Measurements from ENCODE around the gene ZBTB8OS.
"Not testable (repeated sequence)": the region's sequence is repeated elsewhere in the genome, so short reads cannot be mapped to it uniquely, and the experiment has no call there.

ZBTB8OS gene

DNA sequence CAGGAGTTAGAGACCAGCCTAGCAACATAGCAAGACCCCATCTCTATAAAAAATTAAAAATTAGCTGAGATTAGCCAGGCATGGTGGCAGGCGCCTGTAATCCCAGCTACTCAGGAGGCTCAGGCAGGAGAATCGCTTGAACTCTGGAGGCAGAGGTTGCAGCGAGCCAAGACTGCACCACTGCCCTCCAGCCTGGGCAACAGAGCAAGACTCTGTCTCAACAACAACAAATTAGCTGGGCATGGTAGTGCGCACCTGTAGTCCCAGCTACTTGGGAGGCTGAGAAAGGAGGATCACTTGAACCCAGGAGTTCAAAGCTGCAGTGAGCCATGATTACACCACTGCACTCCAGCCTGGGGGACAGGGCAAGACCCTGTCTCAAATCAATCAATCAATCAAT, 20.2 kb downstream of the ZBTB8OS start:
- H3K4me3 Mint-ChIP-seq, ATAC-seq, DNase-seq, H3K27me3 Mint-ChIP-seq, H3K27ac Mint-ChIP-seq, H3K9me3 Mint-ChIP-seq: not testable (repeated sequence)
- H3K4me1 Mint-ChIP-seq: peaks cover 19% of the 10 kb centered on the region

DNA sequence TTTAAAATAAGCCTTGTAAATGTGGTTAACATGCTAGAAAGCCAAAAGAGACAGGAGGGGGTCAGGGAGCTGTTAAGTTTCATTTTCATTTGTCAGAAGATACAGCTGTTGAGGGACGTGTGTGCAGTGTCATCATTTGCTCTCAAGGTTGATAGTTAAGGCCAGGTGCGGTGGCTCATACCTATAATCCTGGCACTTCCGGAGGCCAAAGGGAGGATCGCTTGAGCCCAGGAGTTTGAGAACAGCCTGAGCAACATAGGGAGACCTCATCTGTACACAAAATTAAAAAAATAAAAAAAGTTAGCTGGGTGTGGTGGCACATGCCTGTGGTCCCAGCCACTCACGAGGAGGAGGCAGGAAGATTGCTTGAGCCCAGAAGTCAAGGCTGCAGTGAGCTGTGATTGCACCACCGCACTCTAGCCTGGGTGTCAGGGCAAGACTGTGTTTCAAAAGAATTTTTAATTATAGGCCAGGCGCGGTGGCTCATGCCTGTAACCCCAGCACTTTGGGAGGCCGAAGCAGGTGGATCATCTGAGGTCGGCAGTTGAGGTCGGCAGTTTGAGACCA, 22.7 kb downstream of the ZBTB8OS start:
- Mint-ChIP-seq H3K27me3 (no peaks in the 10 kb centered on the region), H3K27ac (peak overlapping the region; percentile 88 to 92), H3K9me3 (peaks cover 0 to 11% of the 10 kb centered on the region in 2 donors), H3K4me1 (peaks cover 36% of the 10 kb centered on the region), H3K4me3 (peak overlapping the region; percentile 45 to 66)
- DNase-seq (no peak), ATAC-seq (peak; percentile 71)

DNA sequence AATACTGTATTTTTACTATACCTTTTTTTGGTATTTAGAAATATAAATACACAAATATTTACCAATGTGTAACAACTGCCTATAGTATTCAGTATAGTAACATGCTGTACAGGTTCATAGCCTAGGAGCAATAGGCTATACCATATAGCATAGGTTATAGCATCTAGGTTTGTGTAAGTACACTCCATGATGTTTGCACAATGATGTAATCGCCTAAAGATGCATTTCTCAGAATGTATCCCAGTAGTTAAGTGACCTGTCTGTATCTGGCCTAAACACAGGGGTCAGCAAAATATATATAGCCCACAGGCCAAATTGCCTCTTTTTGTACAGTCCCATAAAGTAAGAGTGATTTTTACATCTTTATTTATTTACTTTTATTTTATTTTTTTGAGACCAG, 24.2 kb downstream of the ZBTB8OS start:
- Mint-ChIP-seq H3K9me3 (peaks cover 0 to 11% of the 10 kb centered on the region in 2 donors), H3K27ac (no peak overlapping the region), H3K4me1 (peaks cover 43% of the 10 kb centered on the region), H3K27me3 (no peaks in the 10 kb centered on the region), H3K4me3 (no peak overlapping the region)
- no peak for DNase-seq
- no peak for ATAC-seq

DNA sequence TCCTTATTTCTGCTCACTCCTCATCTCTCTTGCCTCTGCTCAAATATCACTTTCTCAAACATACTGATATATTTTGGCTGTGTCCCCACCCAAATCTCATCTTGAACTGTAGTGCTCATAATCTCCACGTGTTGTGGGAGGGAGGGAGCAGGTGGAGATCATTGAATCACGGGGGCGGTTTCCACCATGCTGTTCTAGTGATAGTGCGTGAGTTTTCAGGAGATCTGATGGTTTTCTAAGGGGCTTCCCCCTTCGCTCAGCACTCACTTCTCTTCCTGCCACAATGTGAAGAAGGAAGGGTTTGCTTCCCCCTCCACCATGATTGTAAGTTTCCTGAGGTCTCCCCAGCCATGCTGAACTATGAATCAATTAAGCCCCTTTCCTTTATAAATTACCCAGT, 26.6 kb downstream of the ZBTB8OS start:
- Mint-ChIP-seq H3K4me3 (peak overlapping the region; percentile 1 to 50), H3K27ac (peak overlapping the region; percentile 42 to 84), H3K4me1 (peaks cover 55% of the 10 kb centered on the region), H3K9me3 (peaks cover 0 to 11% of the 10 kb centered on the region in 2 donors), H3K27me3 (no peaks in the 10 kb centered on the region)
- ATAC-seq (peak; percentile 66), DNase-seq (peak in 1 of 2 donors; percentile 42)

DNA sequence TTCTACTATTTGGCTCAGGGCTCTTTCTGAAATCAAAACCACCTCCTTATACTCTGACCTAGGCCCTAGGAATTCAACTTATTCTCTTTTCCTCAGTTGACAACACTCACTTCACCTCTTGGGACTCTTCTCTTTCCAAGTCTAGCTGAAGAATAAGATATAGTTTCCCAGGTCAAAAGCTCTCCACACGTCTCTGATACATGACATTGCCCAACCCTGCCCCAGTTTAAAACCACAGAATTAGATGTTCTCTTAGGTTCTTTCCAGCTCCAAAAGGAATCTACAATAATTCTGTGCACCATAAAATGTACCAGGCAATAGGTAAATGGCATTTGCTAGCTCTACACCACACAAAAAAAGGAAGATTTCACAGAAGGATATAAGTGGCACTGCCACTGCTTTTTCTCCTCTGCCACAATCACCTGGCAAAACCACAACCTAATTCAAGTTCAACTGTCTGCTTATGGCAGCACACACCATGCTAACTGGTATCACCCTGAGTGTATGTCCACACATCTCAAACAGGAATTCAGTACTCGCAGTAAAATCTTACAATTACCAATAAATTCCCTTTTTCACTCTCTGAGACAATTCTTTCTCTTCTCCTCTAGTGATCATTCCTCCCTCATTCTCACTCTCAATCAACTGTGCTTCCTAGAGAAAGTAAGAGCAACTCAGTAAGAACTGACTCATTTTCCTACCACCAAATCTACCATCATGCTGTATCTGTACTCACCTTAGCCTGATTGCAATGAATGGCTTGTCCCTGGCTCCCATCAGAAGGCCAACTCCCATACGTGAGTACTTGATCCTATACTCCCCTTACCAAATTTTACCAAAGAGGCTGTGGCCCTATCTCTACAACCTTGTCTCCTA, 27.3 kb downstream of the ZBTB8OS start:
- peak overlapping the region in 1 of 2 donors; percentile 42 for H3K27ac Mint-ChIP-seq
- peaks cover 0 to 11% of the 10 kb centered on the region in 2 donors for H3K9me3 Mint-ChIP-seq
- peak; percentile 82 for ATAC-seq
- no peak for DNase-seq
- H3K4me1 Mint-ChIP-seq: peaks cover 50% of the 10 kb centered on the region
- peak overlapping the region; percentile 1 to 50 for H3K4me3 Mint-ChIP-seq
- no peaks in the 10 kb centered on the region for H3K27me3 Mint-ChIP-seq

DNA sequence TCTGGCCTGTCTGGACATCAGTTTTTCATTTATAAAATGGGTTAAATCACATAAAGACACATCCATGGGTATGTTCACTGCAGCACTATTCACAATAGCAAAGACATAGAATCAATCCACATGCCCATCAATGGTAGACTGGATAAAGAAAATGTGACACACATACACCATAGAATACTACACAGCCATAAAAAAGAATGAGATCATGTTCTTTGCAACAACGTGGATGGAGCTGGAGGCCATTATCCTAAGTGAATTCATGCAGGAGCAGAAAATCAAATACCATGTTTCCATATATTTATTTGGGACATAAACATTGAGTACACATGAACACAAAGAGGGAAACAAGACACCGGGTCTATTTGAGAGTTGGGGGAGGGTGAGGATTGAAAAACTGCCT, 28.1 kb downstream of the ZBTB8OS start:
- H3K27me3 Mint-ChIP-seq: no peaks in the 10 kb centered on the region
- ATAC-seq (no peak), DNase-seq (no peak)
- H3K9me3 Mint-ChIP-seq: peaks cover 0 to 11% of the 10 kb centered on the region in 2 donors
- no peak overlapping the region for H3K27ac Mint-ChIP-seq
- peaks cover 41% of the 10 kb centered on the region for H3K4me1 Mint-ChIP-seq
- H3K4me3 Mint-ChIP-seq: no peak overlapping the region

DNA sequence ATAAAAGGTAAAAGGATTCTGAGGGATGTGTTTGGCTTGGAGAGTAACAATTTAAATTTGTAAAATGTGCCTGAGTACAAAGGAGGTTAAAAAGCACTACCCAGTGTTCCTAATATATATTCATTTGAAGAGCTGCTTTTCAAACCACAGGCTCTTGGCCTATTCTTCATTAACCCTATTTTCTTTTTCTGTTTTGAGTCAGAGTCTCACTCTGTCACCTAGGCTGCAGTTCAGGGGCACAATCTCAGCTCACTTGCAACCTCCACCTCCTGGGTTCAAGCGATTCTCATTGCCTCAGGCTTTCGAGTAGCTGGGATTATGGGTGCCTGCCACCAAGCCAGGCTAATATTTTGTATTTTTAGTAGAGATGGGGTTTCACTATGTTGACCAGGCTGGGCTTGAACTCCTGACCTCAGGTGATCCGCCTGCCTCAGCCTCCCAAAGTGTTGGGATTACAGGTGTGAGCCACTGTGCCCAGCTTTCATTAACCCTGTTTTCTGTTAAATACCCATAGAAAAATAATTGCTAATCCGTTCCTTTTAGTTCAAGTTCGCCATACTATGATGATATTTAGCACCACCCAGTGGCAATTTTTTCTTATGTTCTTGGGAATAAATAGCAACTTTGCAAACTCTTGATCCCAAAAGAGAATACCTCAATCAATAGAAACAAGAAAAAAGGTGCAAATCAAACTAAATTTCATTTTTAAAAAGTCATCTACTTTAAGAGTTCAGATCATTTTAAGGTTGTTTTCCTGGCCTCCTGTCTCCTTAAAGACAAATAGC, 30.5 kb downstream of the ZBTB8OS start:
- DNase-seq: peak; percentile 14 to 26
- Mint-ChIP-seq H3K27ac (no peak overlapping the region), H3K27me3 (no peaks in the 10 kb centered on the region), H3K4me3 (peak overlapping the region in 1 of 2 donors; percentile 26), H3K4me1 (peaks cover 37% of the 10 kb centered on the region), H3K9me3 (peaks cover 0 to 11% of the 10 kb centered on the region in 2 donors)
- ATAC-seq: peak; percentile 84

DNA sequence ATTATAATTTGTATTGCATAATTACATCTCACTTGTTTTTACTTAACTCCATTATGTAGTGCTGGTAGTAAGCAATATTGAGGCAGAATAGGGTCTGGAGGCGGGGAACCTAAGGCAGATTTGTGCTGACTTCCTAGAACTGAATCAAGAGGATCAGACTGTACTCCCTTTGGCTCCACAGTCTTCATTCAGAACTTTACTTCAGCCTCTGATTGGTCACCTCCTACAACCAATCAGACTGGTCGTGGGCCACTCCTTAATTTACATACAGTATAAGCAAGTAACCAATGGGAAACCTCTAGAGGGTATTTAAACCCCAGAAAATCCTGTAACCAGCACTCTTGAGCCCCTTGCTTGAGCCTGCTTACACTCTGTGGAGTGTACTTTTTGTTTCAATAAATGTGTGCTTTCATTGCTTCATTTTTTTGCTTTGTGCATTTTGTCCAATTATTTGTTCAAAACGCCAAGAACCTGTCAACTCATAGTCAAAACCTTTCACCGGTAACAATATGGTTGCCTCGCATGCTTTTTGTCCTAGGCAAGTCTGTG, 31.6 kb downstream of the ZBTB8OS start:
- no peak for DNase-seq
- Mint-ChIP-seq H3K27ac (no peak overlapping the region), H3K4me3 (no peak overlapping the region), H3K9me3 (peaks cover 0 to 4% of the 10 kb centered on the region in 2 donors), H3K4me1 (peaks cover 29% of the 10 kb centered on the region), H3K27me3 (no peaks in the 10 kb centered on the region)
- ATAC-seq: no peak

DNA sequence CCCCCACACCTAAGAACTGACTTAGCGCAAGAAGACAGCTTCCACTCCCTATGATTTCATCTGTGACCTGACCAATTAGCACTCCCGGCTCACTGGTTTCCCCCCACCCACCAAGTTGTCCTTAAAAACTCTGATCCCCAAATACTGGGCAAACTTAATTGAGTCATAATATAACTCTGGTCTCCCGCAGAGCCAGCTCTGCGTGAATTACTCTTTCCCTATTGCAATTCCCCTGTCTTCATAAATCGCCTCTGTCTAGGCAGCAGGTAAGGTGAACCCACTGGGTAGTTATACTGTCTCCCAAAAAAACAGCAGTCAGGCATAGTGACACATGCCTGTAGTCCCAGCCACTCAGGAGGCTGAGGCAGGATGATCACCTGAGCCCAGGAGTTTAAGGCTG, 36.9 kb downstream of the ZBTB8OS start:
- no peaks in the 10 kb centered on the region for H3K27me3 Mint-ChIP-seq
- H3K4me1 Mint-ChIP-seq: peaks cover 10% of the 10 kb centered on the region
- DNase-seq (no peak), ATAC-seq (no peak)
- H3K27ac Mint-ChIP-seq: no peak overlapping the region
- H3K9me3 Mint-ChIP-seq: no peaks in the 10 kb centered on the region
- H3K4me3 Mint-ChIP-seq: peak overlapping the region in 1 of 2 donors; percentile 5

DNA sequence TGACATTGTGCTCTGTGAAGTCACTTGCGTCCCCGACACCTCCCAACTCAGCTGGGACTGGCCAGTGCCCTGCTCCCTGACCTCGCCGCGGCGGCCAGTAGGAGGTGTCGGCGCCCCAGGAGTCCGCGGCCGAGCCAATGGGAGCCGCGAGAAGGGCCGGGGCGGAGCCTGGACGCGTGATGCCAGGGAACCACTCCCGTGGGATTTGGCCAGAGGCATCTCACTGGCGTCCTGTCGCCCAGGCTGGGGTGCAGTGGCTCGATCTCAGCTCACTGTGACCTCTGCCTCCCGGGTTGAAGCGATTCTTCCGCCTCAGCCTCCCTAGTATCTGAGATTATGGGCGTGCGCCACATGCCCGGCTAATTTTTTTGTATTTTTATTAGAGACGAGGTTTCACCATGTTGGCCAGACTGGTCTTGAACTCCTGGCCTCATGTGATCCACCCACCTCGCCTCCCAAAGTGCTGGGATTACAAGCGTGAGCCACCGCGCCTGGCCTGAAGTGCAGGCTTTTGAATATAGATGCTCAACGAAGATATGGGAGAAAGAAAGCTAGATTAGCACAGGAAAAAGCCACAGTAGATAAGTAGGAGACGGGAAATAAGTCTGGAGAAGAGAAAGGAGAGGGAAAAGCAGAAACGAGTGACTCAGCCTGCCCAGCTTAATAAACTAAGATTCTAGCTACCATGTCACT, 38.0 kb downstream of the ZBTB8OS start:
- H3K4me1 Mint-ChIP-seq: peaks cover 10% of the 10 kb centered on the region
- peak overlapping the region in 1 of 2 donors; percentile 79 for H3K27ac Mint-ChIP-seq

DNA sequence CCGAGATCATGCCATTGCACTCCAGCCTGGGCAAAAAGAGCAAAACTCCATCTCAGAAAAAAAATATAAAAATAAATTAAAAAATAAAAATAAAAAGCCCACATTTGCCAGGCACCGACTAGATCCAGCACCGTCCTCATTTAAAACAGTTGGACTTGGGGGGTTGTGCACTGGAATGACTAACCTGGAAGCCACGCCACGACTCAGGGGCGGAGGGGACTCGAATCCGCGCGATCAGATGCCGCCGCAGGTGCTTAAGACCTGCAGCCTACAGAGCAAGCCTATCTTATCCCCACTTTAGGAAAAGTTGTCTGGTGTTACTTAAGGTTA, 38.5 kb downstream of the ZBTB8OS start:
- DNase-seq (no peak), ATAC-seq (no peak)
- H3K4me3 Mint-ChIP-seq: peak overlapping the region; percentile 76 to 80
- H3K27ac Mint-ChIP-seq: no peak overlapping the region
- no peaks in the 10 kb centered on the region for H3K9me3 Mint-ChIP-seq
- H3K4me1 Mint-ChIP-seq: peaks cover 10% of the 10 kb centered on the region
- no peaks in the 10 kb centered on the region for H3K27me3 Mint-ChIP-seq

More for the DNA sequence above, 38.0 kb downstream of the ZBTB8OS start:
- Mint-ChIP-seq H3K27me3 (no peaks in the 10 kb centered on the region), H3K9me3 (no peaks in the 10 kb centered on the region), H3K4me3 (peak overlapping the region; percentile 76 to 80)
- DNase-seq (peak; percentile 40 to 59), ATAC-seq (peak; percentile 96)

DNA sequence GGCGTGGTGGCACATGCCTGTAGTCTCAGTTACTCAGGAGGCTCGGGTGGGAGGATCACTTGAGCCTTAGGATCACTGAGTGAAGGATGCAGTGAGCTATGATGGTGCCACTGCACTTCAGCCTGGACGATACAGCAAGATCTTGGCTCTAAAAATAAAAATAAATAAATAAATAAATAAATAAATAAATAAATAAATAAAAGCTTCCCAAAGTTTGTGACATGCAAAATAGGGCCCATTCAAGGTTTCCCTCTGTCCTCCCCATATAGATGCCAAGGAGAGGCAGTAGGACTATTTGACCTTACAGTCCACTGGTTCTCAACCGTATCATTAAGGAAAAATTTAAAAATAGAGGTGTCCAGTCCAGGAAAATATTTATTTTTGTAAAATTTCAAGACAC, 41.2 kb downstream of the ZBTB8OS start:
- Mint-ChIP-seq H3K9me3 (no peaks in the 10 kb centered on the region), H3K4me1 (peaks cover 10% of the 10 kb centered on the region), H3K27me3 (no peaks in the 10 kb centered on the region), H3K27ac (no peak overlapping the region), H3K4me3 (no peak overlapping the region)
- DNase-seq (no peak), ATAC-seq (no peak)

DNA sequence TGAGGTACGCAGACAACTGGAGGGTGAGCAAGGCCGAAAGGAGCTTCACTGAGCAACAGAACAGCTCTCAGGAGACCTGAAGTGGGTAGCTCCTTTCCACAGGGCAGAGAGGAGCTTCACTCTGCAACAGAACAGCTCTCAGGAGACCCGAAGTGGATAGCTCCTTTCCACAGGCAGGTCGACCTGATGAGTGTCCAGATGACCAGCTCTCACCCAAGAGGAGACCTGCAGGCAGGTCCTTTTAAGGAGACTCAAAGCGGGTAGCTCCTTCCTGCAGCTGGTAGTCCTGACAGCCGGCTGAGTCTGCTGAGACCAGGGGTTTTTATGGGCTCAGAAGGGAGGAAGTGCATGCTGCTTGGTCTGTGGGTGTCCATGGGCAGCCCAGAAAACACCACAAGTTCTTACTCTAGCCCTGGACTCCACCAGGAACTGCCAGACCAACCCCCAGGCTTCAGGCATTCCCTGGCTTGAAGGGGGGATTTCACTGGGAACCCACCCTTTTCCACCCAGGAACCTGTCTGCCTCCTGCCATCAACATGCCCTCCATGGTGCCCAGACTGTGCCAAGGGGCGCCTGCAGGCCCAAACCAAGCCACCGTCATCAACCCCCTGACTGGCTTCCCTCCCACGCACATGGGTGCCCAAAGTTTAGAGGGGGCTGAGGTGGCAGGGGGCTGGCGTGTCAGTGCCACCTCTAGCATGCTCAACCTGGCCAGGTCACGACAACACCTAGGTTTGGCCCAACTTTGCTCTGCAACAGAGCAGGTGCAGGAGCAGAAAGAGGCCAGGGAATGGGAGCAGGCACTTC, 43.6 kb downstream of the ZBTB8OS start:
- Mint-ChIP-seq H3K4me1 (no peaks in the 10 kb centered on the region), H3K4me3 (no peak overlapping the region), H3K9me3 (no peaks in the 10 kb centered on the region), H3K27me3 (no peaks in the 10 kb centered on the region), H3K27ac (no peak overlapping the region)
- DNase-seq (no peak), ATAC-seq (no peak)

DNA sequence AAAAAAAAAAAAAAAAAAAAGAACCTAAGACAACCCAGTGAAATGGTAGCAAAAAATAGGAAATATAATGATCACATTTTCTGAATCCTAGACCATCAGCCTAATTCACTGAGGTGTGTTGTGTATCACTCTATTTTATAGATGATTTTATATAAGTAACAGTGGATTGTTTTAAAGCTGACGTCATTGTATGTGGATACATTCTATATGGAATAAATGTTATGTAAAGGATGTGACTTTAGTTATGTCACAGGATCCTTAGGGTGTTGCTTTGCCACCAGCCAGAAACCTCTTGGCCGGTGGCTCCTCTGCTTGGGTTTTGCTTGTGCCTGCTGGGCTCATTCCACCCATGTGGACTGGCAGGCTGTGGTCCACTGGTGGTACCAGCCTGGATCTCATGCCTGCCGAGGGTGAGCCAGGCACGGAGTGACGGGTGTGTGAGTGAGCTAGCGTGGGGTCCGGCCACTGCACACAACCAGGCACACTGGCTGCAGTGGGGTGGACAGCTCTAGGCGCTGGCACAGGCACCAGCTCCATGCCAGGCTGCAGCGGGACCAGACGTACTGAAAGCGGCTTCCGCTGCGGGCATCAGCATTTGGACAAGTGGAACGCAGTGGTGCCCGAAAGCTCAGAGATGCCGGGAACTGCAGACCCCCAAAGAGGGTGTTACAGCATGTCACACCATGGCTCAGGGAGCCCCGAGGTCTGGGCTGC, 44.5 kb downstream of the ZBTB8OS start:
- no peak for DNase-seq
- Mint-ChIP-seq H3K4me1 (no peaks in the 10 kb centered on the region), H3K4me3 (no peak overlapping the region), H3K27ac (no peak overlapping the region), H3K27me3 (no peaks in the 10 kb centered on the region), H3K9me3 (no peaks in the 10 kb centered on the region)
- ATAC-seq: no peak
